LoVo (cell line): Measurements from ENCODE around the gene CDH26.
"Not testable (repeated sequence)": the region's sequence is repeated elsewhere in the genome, so short reads cannot be mapped to it uniquely, and the experiment has no call there.

Experiments used
- DNase-seq: peaks from one replicate; pipeline ENCODE4 v3.0.0-alpha.2; 2016; ENCODE audit warnings: low spot score

CDH26 gene

GRCh38 chr20:59940956-59941294 is 17.3 kb upstream of the CDH26 start:
- no peak for DNase-seq

GRCh38 chr20:59942245-59942644 is 16.0 kb upstream of the CDH26 start:
- no peak for DNase-seq

GRCh38 chr20:59944726-59945125 is 13.5 kb upstream of the CDH26 start:
- DNase-seq: no peak

- no peak for DNase-seq
Measured at GRCh38 chr20:59945175-59945574, 13.0 kb upstream of the CDH26 start.

- DNase-seq: no peak
Measured at GRCh38 chr20:59945731-59946130, 12.5 kb upstream of the CDH26 start.

- no peak for DNase-seq
Measured at GRCh38 chr20:59947376-59947775, 10.8 kb upstream of the CDH26 start.

GRCh38 chr20:59948212-59948611 is 10.0 kb upstream of the CDH26 start:
- DNase-seq: no peak

- peak; percentile 41 for DNase-seq
Measured at GRCh38 chr20:59948828-59949720, 9.1 kb upstream of the CDH26 start.

GRCh38 chr20:59949911-59950310 is 8.3 kb upstream of the CDH26 start:
- no peak for DNase-seq

- DNase-seq: no peak
Measured at GRCh38 chr20:59954718-59955117, 3.5 kb upstream of the CDH26 start.

- peak; percentile 38 for DNase-seq
Measured at GRCh38 chr20:59955131-59955796, 3.0 kb upstream of the CDH26 start.

- DNase-seq: not testable (repeated sequence)
Measured at GRCh38 chr20:59957568-59957967, 655 bp upstream of the CDH26 start.

GRCh38 chr20:59958626-59959025 is 403 bp downstream of the CDH26 start:
- no peak for DNase-seq

GRCh38 chr20:59961423-59961822 is 3.2 kb downstream of the CDH26 start:
- no peak for DNase-seq

GRCh38 chr20:59962155-59962554 is 3.9 kb downstream of the CDH26 start:
- DNase-seq: no peak

- DNase-seq: no peak
Measured at GRCh38 chr20:59966428-59966827, 8.2 kb downstream of the CDH26 start.

- no peak for DNase-seq
Measured at GRCh38 chr20:59971428-59971827, 13.2 kb downstream of the CDH26 start.

- DNase-seq: no peak
Measured at GRCh38 chr20:59972037-59972801, 14.0 kb downstream of the CDH26 start.

GRCh38 chr20:59976156-59976782 is 18.0 kb downstream of the CDH26 start:
- no peak for DNase-seq

GRCh38 chr20:59977086-59977485 is 18.9 kb downstream of the CDH26 start:
- DNase-seq: no peak

- no peak for DNase-seq
Measured at GRCh38 chr20:59983076-59983475, 24.9 kb downstream of the CDH26 start.

GRCh38 chr20:59984541-59984940 is 26.3 kb downstream of the CDH26 start:
- no peak for DNase-seq
